Measurements from ENCODE around the gene CDKN2C.

DNA sequence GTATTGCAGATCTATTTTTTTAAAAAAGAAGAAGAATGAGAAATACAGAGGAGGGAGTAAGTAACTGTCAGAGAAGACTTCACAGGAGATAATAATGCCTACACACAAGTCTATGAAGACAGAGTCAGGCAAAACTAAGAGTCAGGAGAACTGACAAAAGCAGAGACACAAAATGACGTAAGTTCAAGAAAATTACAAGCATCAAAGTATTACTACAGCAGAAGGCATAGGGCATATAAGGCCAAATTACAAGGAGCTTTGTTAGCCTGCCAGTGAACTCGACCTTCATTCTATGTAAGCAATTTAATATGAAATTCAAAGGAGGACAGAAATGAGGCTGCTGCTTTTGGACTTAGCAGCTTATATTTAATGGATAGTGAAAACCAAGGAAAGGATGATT, 33.7 kb upstream of the CDKN2C start:
- TF ChIP-seq POLR2A (IDR thresholded peaks at IDR 0.05) (no peak), POLR2AphosphoS5 (IDR thresholded peaks at IDR 0.05) (no peak)

Measured in gastroesophageal sphincter (tissue), 2 donors.